IPS-11a (cell line): Measurements from ENCODE around the gene BRD3OS.

Experiments used
- H3K4me3 ChIP-seq: one replicate; pipeline ENCODE4 v1.5.1; 2013; ENCODE audit warnings: low read depth, low read length, control low read depth

The BRD3OS gene

DNA sequence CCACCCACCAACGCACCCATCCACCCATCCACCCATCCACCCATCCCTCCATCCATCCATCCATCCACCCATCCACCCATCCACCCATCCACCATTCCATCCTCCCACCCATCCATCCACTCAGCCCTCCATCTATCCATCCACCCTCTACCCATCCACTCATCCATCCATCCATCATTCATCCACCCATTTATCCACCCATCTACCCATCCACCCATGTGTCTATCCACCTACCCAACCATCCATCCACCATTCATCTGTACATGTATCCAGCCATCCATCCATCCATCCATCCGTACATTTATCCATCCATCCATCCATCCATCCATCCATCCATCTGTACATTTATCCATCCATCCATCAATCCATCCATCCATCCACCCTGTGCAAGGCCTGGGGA lies 22.0 kb upstream of the BRD3OS start:
- H3K4me3 ChIP-seq = no peak overlapping the region

GRCh38 chr9:134004131-134004873 lies 21.0 kb upstream of the BRD3OS start:
- H3K4me3 ChIP-seq = no peak overlapping the region

DNA sequence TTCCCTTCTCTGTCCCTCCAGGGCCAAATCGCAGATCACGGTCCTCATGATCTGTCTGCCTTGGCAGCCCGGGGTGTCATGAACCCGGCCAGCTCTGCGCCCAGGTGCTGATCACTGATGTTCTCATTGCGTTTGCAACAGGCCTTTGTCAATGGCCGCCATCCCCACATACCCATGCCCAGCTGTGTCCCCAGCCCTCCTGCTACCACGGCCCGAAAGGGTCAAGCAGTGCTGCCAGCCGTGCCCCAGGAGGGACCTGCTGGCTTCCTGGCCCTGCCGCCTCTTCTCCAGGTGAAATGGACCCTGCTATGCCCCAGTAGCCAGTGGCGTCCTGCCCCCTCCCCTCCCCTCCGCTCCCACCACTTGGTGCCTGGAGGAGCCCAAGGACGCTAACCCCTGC lies 20.4 kb upstream of the BRD3OS start:
- H3K4me3 ChIP-seq = no peak overlapping the region

DNA sequence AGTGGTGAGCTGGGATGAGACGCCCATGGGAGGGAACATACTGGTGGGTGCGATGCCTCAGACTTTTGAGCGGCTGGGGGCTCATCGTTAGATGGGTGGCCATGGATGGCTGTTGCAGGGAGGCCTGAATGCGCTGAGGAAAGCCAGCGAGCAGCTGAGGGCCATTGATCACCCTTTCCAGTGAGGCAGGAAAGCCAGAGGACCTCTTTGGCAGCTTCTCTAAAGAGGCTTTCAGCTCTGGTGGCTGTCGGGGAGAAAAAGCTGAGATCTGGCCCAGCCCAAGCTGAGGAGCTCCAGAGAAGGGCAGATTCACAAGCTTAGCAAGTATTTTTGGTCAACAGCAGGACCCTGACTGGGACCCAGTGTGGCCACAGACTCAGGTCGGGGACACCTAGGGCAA lies 19.9 kb upstream of the BRD3OS start:
- no peak overlapping the region for H3K4me3 ChIP-seq

DNA sequence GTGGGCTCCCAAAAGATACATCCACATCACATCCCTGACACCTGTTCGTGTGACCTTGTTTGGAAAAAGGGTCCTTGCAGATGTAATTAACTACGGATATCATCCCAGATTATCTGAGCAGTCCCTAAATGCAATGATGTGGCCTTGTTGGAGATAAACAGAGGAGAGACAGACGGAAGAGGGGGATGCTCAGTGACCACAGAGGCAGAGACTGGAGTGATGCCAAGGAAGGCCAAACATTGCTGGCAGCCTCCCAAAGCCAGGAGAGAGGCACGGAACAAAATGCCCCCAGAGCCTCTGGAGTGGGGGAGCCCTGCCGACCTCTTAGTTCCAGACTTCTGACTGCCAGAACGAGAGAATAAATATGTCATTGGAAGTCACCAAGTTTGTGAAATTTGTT lies 18.1 kb upstream of the BRD3OS start:
- no peak overlapping the region for H3K4me3 ChIP-seq

GRCh38 chr9:134007571-134007970 lies 17.7 kb upstream of the BRD3OS start:
- H3K4me3 ChIP-seq = no peak overlapping the region

DNA sequence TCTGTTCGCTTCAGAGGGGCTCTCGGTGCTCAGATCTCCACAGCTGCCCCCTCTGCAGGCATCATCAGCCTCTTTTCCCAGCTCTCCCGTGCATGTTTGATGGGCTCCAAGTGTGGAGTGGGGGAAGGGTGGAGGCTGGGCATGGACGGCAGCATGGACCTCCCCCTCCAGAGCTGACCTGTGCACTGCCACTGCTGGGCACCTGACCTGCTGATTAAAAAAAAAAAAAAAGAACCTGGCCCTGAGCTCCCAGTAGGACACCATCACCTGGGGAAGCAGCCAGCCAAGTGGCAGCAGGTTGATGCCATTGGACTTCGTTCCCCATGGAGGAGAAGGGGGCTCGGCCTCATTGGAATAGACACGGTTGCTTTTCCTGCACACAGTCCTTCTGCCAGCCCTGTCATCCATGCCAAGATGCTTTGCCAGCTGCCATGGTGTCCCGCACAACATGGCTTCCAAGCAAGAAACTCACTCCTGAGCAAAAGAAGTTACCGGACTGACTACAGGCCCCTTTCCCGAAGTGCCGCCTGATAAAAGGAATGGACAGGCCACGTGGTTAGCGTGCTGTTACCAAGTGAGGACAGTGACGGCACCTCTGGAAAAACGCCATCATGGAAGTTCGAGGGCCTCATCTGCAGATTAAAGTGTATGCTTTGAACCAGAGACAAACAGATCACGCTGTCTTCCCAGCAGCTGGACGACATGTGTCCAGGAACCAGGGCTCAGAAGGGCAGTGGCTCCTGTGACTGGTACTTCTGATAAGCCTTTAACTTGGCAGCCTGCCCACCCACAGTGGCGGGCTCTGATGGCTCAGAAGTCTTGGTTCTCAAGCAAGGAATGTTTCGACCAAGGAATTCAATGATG lies 14.7 kb upstream of the BRD3OS start:
- H3K4me3 ChIP-seq = no peak overlapping the region

- no peak overlapping the region for H3K4me3 ChIP-seq
Measured at GRCh38 chr9:134011401-134011800, 13.9 kb upstream of the BRD3OS start.

DNA sequence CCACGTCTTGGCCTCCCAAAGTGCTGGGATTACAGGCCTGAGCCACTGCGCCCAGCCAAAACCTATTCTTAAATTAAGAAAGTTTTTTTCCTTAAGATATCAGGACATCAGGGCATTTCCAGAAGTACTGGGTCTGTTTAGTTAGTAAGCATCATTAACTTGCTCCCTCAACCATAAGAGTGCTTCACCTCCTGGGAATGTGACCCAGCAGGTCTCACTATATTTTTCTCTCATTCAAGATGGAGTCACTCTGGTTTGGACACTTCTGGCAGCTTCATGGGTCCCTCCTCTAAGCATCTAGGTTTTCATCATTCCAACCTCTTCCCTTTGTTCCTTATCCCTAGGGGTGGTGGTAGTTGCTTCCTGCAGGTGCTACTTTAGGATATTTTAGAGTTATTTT lies 10.3 kb upstream of the BRD3OS start:
- H3K4me3 ChIP-seq = no peak overlapping the region

- H3K4me3 ChIP-seq = no peak overlapping the region
Measured at GRCh38 chr9:134024214-134024792, 978 bp upstream of the BRD3OS start.

DNA sequence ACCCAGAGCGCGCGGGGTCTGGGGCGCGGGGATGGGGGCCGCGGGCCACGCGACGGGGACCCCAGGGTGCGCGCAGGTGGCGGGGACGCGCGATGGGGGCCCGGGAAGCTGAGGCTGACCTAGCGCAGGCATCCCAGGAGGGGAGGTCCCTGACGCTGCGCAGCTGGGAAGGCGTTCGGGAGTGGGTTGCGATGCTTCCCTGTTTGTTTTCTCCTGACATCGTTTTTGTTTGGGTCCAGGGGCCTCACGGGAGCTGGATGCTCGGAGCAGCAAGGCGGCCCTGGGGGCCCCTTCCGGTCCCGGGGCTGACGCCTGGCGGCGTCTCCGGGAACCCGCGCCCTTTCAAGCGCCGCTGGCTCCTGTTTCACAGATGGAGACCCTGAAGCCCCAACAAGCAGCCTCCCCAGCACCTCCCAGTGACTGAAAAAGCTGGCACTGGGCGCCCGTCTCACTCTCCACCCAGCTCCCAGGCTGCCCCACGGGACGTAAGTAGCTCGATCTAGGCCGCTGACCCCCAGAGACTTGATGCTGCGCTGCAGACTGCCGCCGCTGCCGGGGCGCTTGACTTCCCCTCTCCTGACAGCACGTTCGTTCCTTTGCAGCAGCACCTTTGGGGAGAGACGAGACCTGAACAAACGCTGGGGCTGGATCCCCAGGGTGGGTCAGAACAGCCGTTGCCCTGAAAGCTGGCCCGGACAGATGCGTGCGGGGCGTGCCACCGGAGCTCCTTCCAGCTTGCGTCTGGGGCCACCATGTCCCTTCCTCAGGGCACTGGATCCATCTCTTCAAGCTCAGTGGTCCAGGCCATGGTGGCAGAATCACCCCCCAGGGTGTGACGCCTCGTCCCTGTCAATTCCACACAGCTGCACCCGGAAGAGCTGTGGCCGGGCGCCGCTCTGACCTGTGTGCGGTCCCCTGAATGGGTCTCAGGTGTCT lies 593 bp downstream of the BRD3OS start:
- H3K4me3 ChIP-seq = peak overlapping the region; percentile 82

DNA sequence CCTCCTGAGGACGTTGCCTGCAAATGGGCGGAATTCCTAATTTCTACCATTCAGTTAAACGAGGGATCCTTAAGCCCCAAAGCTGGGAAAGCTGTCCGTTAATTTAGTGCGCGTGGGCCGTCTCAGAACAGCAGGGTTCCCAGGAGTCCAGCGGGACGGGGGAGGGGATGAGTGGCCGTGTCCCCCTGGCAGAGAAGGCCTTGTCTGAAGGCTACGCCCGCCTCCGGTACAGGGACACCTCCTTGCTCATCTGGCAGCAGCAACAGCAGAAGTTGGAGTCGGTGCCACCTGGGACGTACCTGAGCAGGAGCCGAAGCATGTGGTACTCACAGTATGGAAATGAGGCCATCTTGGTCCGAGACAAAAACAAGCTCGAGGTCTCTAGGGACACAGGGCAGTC lies 1.3 kb downstream of the BRD3OS start:
- no peak overlapping the region for H3K4me3 ChIP-seq

DNA sequence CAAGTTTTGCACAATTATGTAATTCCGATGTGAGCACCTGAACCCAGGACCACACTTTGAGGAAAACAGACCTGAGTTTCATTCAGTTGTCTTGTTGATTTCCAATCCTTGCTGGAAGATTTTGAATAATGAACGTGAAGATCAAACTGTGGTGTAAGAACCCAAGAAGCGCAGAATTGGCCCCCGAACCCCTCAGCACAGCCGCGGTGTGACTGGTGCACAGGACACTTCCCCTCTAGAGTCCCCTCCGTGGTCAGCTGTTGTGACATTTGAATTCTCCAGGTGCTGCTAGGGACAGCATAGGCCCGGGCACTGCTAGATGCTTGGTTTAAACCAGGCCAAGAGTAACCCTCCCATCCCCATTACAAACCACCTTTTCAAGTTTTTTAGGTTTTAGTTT lies 1.7 kb downstream of the BRD3OS start:
- no peak overlapping the region for H3K4me3 ChIP-seq

DNA sequence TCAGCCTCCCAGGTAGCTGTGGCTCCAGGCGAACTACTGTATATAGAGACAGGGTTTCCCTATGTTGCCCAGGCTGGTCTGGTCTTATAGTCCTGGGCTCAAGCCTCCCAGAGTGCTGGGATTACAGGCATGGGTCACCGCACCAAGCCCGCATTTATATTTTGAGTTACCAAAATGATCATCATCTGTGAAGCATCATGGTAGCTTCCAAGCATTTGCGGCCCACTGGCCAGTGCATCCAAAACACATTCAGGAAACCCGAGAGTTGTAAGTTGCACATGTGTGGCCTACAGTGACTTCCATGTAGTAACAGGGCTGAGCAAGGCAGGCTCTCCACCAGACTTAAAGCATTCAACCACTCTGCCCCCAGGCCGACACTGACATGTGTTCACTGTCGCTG lies 2.3 kb downstream of the BRD3OS start:
- H3K4me3 ChIP-seq = no peak overlapping the region

DNA sequence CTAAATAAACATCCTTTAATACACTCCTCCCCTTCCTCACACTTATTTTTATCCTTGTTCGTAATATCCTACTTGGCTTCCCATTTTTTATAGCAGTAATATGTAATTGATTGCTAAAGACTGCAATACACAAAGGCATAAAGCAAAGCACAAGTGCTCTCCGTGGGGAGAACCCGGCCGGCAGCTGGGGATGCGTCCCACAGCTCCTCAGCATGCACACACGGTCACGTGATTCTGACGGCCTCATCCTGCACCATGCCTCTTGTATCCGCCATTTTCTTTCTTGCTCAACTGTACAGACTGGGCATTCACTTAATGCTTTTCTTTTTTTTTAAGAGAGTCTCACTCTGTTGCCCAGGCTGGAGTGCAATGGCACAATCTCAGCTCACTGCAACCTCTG lies 2.8 kb downstream of the BRD3OS start:
- H3K4me3 ChIP-seq = no peak overlapping the region

- no peak overlapping the region for H3K4me3 ChIP-seq
Measured at GRCh38 chr9:134028575-134029247, 3.4 kb downstream of the BRD3OS start.

GRCh38 chr9:134029248-134030226 lies 4.3 kb downstream of the BRD3OS start:
- H3K4me3 ChIP-seq = no peak overlapping the region

GRCh38 chr9:134030821-134031470 lies 5.7 kb downstream of the BRD3OS start:
- no peak overlapping the region for H3K4me3 ChIP-seq

GRCh38 chr9:134031783-134032182 lies 6.5 kb downstream of the BRD3OS start:
- no peak overlapping the region for H3K4me3 ChIP-seq
